ES-I3 (cell line): ENCODE data around the gene ADIPOR1.
"Not testable (repeated sequence)": the region's sequence is repeated elsewhere in the genome, so short reads cannot be mapped to it uniquely, and the experiment has no call there.

ENCODE experiments used
- H3K36me3 ChIP-seq: 2 replicates; pipeline ENCODE4 v1.6.1; 2013; ENCODE audit warnings: mild to moderate bottlenecking, low read length, control low read depth, moderate library complexity; ENCODE audit not compliant: insufficient read depth
- H3K4me1 ChIP-seq: 2 replicates; pipeline ENCODE4 v1.6.1; 2013; ENCODE audit warnings: mild to moderate bottlenecking, control low read depth, low read length; ENCODE audit not compliant: insufficient read depth
- H3K9ac ChIP-seq: 2 replicates; pipeline ENCODE4 v1.6.1; 2013; ENCODE audit warnings: low read depth, mild to moderate bottlenecking, low read length, moderate library complexity
- H3K9me3 ChIP-seq: 2 replicates; pipeline ENCODE4 v1.6.1; 2013; ENCODE audit warnings: mild to moderate bottlenecking, low read length, moderate library complexity; ENCODE audit not compliant: control insufficient read depth, insufficient read depth

Gene ADIPOR1

GRCh38 chr1:202938287-202938925, 19.7 kb downstream of the ADIPOR1 start:
- H3K9ac ChIP-seq, result no peak overlapping the region
- no peaks in the 10 kb centered on the region for H3K4me1 ChIP-seq
- H3K9me3 ChIP-seq, result no peaks in the 10 kb centered on the region
- H3K36me3 ChIP-seq, result peaks cover 12% of the 10 kb centered on the region

GRCh38 chr1:202936409-202936808, 21.7 kb downstream of the ADIPOR1 start:
- not testable (repeated sequence) for H3K9me3 ChIP-seq, H3K9ac ChIP-seq, H3K4me1 ChIP-seq, H3K36me3 ChIP-seq

DNA sequence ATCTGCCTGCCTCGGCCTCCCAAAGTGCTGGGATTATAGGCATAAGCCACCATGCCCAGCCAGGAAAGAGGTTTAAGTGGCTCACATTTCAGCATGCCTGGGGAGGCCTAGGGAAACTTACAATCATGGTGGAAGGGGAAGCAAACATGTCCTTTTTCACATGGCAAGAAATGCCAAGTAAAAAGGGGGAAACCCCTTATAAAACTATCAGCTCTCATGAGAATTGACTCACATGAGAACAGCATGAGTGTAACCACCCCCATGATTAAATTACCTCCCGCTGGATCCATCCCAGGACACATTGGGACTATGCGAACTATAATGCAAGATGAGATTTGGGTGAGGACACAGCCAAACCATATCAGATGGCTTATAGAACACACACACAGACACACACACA, 22.3 kb downstream of the ADIPOR1 start:
- no peaks in the 10 kb centered on the region for H3K9me3 ChIP-seq
- no peaks in the 10 kb centered on the region for H3K36me3 ChIP-seq
- no peak overlapping the region for H3K9ac ChIP-seq
- no peaks in the 10 kb centered on the region for H3K4me1 ChIP-seq

DNA sequence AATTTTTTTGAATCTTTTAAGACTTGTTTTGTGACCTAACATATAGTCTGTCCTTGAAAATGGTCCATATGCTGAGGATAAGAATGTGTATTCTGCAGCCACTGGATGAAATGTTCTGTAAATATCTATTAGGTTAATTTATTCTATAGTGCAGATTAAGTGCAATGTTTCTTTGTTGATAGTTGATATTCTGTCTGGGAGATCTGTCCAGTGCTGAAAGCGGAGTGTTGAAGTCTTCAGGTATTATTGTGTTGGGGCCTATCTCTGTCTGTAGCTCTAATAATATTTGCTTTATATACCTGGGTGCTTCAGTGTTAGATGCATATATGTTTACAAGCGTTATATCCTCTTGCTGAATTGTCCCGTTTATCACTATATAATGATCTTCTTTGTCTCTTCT, 23.4 kb downstream of the ADIPOR1 start:
- Histone ChIP-seq H3K9ac (no peak overlapping the region), H3K4me1 (no peaks in the 10 kb centered on the region), H3K36me3 (no peaks in the 10 kb centered on the region), H3K9me3 (no peaks in the 10 kb centered on the region)

DNA sequence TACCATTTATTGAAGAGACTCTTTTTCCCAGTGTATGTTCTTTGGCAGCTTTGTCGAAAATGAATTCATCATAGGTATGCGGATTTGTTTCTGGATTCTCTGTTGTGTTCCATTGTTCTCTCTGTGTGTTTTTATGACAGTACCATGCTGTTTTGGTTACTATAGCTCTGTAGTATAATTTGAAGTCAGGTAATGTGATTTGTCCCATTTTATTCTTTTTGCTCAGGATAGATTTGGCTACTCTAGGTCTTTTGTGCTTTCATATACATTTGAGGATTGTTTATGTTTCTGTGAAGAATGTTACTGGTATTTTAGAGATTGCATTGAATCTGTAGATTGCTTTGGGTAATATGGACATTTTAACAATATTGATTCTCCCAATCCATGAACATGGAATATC, 25.6 kb downstream of the ADIPOR1 start:
- H3K4me1 ChIP-seq, result no peaks in the 10 kb centered on the region
- H3K9me3 ChIP-seq, result no peaks in the 10 kb centered on the region
- no peaks in the 10 kb centered on the region for H3K36me3 ChIP-seq
- no peak overlapping the region for H3K9ac ChIP-seq

DNA sequence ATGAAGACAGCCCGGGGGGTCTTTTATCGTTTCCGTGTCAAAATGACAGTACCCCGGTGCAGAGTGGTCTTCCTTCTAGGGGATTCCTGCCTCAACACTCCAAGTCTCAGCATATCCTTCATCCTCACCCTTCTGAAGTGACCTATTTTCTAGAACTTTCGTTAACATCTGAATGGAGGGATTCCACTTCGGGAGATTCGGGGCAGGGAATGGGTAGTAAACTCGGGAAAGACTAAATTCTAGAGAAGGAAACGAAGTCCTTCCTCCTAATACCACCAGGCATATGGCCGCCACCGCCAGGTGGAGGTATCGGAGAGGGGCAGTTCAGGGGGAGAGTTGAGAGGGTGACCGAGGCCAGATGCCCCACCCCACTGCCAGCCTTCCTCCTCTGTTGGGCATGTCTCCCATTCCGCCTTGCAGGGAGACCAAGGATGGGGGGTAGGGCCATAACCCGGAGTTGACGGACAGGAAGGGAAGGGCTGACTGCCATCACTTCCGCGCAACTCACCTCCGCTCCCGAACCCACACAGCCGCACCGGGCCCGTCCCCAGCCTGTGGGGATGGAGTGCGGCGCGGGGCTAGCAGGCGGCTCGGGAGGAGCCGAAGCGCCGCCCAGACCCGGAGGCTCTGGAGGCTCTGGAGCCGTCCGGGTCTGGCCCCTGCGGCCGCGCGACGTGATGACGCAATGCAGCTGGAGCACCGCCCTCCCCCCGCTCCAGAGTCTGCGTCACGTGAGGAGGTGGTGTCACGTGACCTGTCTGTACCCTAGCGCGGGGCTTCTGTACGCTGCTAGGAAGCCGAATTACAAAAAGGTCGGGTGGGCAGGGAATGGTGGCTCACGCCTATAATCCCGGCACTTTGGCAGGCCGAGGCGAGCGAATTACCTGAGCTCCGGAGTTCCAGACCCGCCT, 31.3 kb downstream of the ADIPOR1 start, which contains the start of gene KLHL12:
Gene KLHL12 (minus strand): TSS at position 654 of the 911 bp plus-strand sequence. CDS start 2,072 bp downstream, outside the sequence.
- H3K36me3 ChIP-seq, result no peaks in the 10 kb centered on the region
- H3K9me3 ChIP-seq, result no peaks in the 10 kb centered on the region
- H3K4me1 ChIP-seq, result no peaks in the 10 kb centered on the region
- H3K9ac ChIP-seq, result peak within 1 kb of the TSS; percentile 86

DNA sequence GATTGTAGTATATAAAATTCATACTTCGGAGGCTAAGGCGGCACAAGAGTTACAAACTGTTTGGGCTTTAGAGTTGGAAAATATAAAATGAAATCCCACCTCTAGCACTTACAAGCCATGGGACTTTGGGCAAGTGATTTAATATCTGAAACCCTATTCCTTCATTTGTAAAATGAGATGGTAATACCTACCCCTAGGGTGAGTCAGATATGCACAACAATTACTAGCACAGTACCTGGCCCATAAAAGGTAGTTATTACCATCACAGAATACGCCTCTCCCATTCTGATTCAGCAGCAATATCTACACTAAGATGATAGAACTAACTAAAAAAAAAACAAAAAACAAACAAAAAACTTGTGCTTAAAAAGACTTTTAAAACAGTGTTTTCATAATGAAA, 34.6 kb downstream of the ADIPOR1 start:
- no peaks in the 10 kb centered on the region for H3K36me3 ChIP-seq
- H3K4me1 ChIP-seq, result no peaks in the 10 kb centered on the region
- no peaks in the 10 kb centered on the region for H3K9me3 ChIP-seq
- no peak overlapping the region for H3K9ac ChIP-seq

GRCh38 chr1:202919615-202920014, 38.5 kb downstream of the ADIPOR1 start:
- H3K9ac ChIP-seq, result no peak overlapping the region
- H3K36me3 ChIP-seq, result peaks cover 13% of the 10 kb centered on the region
- H3K9me3 ChIP-seq, result no peaks in the 10 kb centered on the region
- H3K4me1 ChIP-seq, result no peaks in the 10 kb centered on the region

DNA sequence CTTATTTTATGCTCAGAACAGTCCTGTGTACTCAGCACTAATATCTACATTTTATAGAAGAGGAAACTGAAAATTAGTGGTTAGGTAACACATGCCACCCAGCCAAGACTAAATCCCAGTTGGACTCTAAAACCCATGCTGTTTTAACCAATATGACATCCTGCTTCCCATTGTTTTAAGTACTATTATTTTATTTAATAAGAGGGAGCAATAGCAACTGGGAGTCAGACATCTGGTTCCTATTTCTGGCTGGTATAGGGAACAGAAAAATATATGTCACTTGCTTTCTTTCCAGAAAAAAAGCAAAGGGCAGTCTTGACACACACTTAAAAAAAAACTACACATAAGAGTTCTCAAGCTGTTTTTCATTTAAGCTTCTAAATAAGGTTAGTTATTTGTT, 43.0 kb downstream of the ADIPOR1 start:
- Histone ChIP-seq H3K4me1 (no peaks in the 10 kb centered on the region), H3K9ac (no peak overlapping the region), H3K9me3 (no peaks in the 10 kb centered on the region), H3K36me3 (peaks cover 19% of the 10 kb centered on the region)

DNA sequence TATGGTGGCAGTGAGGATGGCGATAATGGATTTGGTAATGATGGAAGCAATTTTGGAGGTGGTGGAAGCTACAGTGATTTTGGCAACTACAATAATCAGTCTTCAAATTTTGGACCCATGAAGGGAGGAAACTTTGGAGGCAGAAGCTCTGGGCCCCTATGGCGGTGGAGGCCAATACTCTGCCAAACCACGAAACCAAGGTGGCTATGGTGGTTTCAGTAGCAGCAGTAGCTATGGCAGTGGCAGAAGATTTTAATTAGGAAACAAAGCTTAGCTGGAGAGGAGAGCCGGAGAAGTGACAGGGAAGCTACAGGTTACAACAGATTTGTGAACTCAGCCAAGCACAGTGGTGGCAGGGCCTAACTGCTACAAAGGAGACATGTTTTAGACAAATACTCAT, 45.6 kb downstream of the ADIPOR1 start:
- not testable (repeated sequence) for H3K4me1 ChIP-seq, H3K9ac ChIP-seq, H3K9me3 ChIP-seq
- peaks cover 18% of the 10 kb centered on the region for H3K36me3 ChIP-seq

- H3K36me3 ChIP-seq, result peaks cover 14% of the 10 kb centered on the region; the same call in 1 of the 2 replicates
- no peaks in the 10 kb centered on the region for H3K4me1 ChIP-seq
- H3K9me3 ChIP-seq, result no peaks in the 10 kb centered on the region
Measured at GRCh38 chr1:202909494-202909893, 48.6 kb downstream of the ADIPOR1 start.

GRCh38 chr1:202908998-202909397, 49.1 kb downstream of the ADIPOR1 start:
- Histone ChIP-seq H3K4me1 (no peaks in the 10 kb centered on the region), H3K36me3 (peaks cover 12% of the 10 kb centered on the region; the same call in 1 of the 2 replicates), H3K9ac (no peak overlapping the region), H3K9me3 (no peaks in the 10 kb centered on the region)

More at GRCh38 chr1:202909494-202909893, 48.6 kb downstream of the ADIPOR1 start:
- no peak overlapping the region for H3K9ac ChIP-seq

DNA sequence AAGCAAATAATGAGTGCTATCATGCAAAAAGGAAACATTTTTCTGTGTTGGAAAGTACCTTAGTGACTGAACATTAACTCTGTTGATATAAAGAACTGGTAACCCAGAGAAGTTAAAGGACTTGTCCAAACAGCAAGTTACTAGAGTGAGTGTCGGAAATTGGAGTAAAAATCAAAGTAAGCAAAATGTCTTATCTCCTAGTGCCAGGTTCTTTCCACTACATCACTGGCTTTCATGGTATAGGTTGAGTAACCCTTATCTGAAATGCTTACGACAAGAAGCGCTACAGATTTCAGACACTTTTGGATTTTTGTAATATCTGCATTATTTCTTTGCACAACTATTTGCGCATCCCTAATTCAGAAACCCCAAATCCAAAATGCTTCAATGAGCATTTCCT, 52.8 kb downstream of the ADIPOR1 start:
- Histone ChIP-seq H3K9ac (no peak overlapping the region), H3K4me1 (no peaks in the 10 kb centered on the region), H3K36me3 (peaks cover 9% of the 10 kb centered on the region; the same call in 1 of the 2 replicates), H3K9me3 (no peaks in the 10 kb centered on the region)

DNA sequence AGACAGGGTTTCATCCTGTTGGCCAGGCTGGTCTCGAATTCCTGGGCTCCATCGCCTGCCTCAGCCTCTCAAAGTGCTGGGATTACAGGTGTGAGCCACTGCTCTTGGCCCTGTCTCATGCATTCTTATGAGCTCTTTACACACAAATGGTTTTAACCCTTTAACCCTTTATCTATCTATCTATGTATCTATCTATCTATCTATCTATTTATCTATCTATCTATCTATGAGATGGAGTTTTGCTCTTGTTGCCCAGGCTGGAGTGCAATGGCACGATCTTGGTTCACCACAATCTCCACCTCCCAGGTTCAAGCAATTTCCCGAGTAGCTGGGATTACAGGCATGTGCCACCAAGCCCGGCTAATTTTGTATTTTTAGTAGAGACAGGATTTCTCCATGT, 54.3 kb downstream of the ADIPOR1 start:
- not testable (repeated sequence) for H3K9ac ChIP-seq, H3K36me3 ChIP-seq, H3K9me3 ChIP-seq, H3K4me1 ChIP-seq

- Histone ChIP-seq H3K9me3 (no peaks in the 10 kb centered on the region), H3K36me3 (peaks cover 7% of the 10 kb centered on the region), H3K9ac (no peak overlapping the region), H3K4me1 (no peaks in the 10 kb centered on the region)
Measured at GRCh38 chr1:202901555-202901954, 56.6 kb downstream of the ADIPOR1 start.
